Germinal center (tissue), 1 donor: ENCODE results near the gene USP31.

Experiments
- DNase-seq: peaks from one replicate; pipeline ENCODE4 v3.0.0; 2012; ENCODE audit warnings: mixed read lengths, low spot score

The USP31 gene

DNA sequence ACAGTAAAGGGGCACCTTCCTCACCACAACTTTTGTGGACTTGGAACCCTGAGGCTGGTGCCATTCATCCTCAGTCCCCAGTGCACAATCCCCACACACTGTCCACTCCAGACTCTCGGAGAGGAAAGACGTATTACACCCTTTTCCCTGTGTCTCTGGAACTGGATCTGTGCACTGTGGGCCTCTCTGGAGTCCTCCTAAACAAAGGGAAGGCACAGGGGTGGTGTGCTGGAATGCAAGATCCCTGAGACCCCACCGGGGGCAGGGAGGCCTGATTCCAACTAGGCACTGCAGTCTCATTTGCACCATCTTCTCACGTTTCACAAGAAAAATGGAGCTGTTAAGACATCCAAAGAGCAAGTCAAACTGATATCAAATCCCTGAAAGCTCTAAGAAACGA, 89.8 kb downstream of the USP31 start:
- no peak for DNase-seq

DNA sequence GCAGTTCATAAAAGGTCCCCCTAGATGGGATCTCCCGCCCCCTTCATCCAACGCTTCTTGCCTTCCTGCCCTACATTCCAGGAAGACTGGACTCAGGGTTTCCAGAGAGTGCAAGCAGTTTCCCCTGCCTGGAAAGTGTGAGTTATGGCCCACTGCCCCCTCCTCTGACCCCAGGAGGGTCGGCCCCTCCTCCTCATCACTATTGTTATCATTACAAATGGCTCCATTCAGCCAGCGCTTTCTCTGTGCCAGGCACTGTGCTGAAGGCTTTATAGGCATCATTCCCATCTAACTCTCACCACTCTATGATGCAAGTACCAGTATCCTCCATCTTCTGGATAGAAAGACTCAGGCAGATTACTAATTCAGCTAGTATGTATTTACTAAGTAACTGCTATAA, 90.7 kb downstream of the USP31 start:
- no peak for DNase-seq

DNA sequence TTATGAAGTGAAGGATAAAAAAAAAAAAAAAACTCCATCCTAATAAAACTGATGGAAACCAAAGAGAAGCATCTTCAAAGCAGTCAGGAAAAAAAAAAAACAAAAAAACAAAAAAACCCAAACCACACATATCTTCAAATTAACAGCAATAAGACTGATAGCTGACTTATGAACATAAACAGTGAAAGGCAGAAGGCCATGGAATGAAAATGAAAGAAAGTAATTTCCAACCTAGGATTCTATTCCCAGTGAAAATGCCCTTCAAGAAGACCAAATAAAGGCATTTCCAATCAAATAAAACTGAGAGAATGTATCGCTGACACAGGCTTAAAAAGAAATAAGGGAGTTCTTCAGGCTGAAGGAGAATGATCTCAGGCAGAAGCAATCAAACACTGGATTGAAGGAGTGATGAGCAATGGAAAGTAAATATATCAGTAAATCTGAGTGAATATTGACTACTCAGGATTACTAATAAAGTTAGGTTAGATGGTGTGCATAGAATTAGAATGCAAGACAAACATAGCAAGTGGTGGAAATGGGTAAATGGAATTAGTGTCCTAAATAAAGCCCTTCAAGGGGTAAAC, 92.1 kb downstream of the USP31 start:
- DNase-seq: no peak

- DNase-seq: no peak
Measured at GRCh38 chr16:23055481-23055880, 93.8 kb downstream of the USP31 start.

GRCh38 chr16:23052908-23053580, 96.2 kb downstream of the USP31 start:
- no peak for DNase-seq

DNA sequence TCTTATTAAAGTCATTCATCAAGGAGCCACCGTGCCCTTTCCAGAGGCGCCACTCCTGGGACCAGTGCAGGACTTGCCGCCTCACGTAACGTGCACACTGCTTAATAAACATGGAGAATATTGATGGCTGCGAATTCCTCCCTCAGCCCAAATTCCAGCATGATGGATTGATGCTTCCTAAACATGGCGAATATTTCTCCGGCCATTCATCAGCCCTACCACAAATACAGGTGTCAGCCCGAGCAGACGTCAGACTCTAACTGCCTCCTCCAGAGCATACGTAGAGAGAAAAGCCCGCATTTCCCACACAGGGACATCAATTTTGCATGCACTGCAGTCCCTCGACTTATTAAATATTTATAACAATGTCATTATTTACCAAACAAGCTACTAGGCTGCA, 97.0 kb downstream of the USP31 start:
- DNase-seq: no peak

DNA sequence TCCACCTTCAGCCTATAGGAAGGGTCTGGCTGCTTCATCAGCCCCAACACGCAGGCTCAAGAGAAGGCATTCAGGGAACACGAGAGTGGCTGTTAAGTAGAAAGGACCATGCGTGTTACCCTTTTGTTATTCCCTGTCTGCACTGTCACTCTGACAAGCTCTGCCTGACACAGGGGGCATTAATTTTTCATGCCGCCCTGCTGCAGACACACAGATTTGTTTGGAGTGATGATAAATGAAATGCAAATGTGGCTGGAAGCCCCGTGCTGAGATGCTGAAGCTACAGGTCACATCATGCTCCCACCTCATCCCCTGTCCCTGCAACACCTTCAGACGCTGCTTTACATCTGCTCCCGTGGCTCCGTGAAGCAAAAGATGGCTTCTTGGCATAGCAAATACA, 97.7 kb downstream of the USP31 start:
- DNase-seq: no peak

DNA sequence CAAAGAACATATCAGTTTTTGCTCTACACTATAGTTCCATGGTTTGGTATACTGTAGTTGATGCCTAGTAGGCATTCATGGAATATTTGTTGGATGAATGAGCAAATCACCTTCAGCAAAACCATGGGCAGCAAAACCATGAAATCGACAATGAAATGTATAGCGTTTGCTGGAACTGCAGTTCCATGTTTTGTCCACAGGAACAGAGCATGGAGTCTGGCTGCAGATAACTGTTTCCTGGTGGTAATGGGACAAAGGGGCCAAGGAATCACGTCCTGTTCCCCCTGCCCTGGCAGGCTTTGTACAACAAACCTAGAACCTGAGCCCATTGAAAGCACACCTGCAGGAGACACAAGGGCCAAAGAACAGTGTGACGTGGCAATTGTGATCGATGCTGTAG, 101.1 kb downstream of the USP31 start:
- no peak for DNase-seq

- DNase-seq: no peak
Measured at GRCh38 chr16:23045025-23045424, 104.2 kb downstream of the USP31 start.

DNA sequence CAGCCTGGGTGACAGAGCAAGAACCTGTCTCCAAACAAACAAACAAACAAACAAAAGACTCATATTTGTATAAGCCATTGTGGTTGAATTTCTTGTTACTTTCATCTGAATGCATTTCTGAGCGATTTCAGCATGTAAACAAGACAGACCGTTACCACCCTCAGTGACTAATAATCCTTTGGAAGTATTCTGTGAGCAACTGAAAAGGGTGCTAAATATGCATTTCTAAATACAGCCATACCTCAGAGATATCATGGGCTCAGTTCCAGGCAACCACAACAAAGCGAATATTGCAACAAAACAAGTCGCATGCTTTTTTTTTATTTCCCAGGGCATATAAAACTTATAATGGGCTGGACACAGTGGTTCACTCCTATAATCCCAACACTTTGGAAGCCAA, 109.0 kb downstream of the USP31 start:
- DNase-seq: no peak

DNA sequence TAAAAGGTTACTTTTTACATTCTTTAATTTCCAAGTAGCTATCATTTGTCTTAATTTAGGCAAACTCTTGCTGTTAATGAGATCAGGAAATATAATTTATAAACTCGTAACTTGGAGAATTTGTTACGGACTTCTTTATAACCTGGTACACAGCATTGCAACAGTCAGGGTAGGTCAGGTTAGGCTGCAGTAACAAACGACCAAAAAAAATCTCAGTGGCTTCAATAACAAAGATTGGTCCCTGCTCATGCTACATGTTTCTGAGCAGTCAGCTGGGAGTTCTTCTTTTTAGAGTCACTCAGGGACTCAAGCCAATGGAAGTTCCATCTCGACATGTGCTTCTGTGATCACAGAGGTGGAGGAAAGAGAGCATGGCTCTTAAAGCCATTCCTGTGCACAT, 110.1 kb downstream of the USP31 start:
- no peak for DNase-seq

GRCh38 chr16:23035240-23035639, 114.0 kb downstream of the USP31 start:
- DNase-seq: no peak

- DNase-seq: no peak
Measured at GRCh38 chr16:23031508-23032098, 117.6 kb downstream of the USP31 start.

GRCh38 chr16:23029733-23030420, 119.4 kb downstream of the USP31 start:
- no peak for DNase-seq

DNA sequence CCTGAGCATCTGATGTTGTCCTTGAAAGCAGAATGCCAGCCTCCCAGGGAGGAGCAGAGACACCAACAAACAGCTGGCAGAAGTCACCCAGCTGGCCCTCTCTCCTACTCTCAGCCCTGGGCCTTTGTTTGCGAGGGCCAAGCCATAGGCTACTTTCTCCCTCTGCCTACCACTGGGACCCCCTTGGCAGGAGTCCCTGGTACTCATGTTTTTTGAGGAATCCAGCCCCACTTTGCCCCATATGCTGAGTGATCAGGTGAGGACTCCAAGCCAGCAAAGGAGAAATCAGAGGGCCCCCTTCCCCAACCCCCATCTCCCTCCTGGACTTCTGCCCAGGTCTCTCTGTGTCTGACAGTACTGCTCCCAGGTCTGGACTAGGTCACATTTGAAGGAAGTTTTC, 121.9 kb downstream of the USP31 start:
- DNase-seq: no peak

GRCh38 chr16:23026784-23027362, 122.4 kb downstream of the USP31 start:
- DNase-seq: peak; percentile 6

GRCh38 chr16:23025692-23026307, 123.5 kb downstream of the USP31 start:
- no peak for DNase-seq

- DNase-seq: no peak
Measured at GRCh38 chr16:23024044-23024443, 125.2 kb downstream of the USP31 start.

DNA sequence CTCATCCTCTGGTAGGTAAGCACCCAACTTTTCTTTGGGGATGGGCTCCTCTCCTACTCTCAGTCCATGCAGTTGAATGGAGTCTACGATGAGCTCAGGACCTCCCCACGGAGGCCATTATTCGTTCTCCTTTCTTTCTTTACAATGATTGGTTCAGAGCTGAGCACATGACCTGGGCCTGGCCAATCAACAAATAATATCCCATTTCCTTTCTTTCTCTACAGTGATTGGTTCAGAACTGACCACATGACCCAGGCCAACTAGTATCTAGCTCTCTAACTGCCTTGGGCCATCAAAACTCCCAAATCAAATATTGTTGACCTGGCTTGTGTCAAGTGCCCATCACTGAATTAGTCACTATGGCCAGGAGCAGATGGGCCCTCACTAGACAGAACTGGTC, 129.2 kb downstream of the USP31 start:
- no peak for DNase-seq

- DNase-seq: no peak
Measured at GRCh38 chr16:23016368-23016767, 132.9 kb downstream of the USP31 start.

DNA sequence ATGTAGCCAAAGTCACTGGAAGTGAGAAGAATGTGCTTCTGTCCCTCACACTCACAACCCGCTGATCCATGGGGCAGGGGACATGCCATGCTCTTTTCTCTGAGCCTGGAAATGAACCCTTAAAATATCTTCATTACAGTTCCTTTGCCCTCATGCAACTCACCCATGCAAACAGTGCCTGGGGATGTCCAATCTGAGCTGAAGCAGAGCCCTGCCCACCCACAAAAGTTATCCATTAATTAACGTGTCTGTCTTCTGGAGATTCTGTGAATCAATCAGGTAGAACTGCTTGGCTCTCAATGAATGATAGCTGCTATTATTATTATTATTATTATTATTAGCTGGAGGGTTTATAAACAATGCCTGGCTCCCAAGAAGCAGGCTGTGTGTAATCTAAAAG, 133.7 kb downstream of the USP31 start:
- DNase-seq: no peak

- DNase-seq: no peak
Measured at GRCh38 chr16:23014592-23014991, 134.7 kb downstream of the USP31 start.
